HG03354 (cell line): Measurements from ENCODE around the gene GPR78.
"Not testable (repeated sequence)": the region's sequence is repeated elsewhere in the genome, so short reads cannot be mapped to it uniquely, and the experiment has no call there.

Experiments used
- ATAC-seq: cut with Tn5 transposase; IDR thresholded peaks from one replicate; pipeline ENCODE4 v1.9.1; 2021; ENCODE audit warnings: mild to moderate bottlenecking; ENCODE audit not compliant: unreplicated experiment, poor library complexity, severe bottlenecking

Gene GPR78

DNA sequence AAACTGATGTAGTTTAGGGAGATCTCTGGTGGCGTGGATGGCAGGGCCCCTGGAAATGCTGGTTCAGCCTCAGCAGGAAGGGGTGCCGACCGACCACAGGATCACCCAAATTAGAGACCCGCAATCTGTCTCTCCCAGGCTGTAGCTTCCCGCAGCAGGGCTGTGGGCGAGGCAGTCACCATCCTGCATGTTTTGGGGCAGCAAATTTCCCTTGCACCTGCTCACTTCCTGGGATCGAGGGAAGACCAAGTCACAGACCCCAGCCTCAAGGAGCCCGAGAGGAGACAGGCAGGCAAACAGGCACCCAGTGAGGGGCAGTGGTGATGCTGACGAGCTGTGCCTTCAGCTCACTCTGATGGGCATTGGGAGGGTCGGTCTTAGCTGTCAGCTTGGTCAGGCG is 21.2 kb upstream of the GPR78 start:
- ATAC-seq, result no peak

DNA sequence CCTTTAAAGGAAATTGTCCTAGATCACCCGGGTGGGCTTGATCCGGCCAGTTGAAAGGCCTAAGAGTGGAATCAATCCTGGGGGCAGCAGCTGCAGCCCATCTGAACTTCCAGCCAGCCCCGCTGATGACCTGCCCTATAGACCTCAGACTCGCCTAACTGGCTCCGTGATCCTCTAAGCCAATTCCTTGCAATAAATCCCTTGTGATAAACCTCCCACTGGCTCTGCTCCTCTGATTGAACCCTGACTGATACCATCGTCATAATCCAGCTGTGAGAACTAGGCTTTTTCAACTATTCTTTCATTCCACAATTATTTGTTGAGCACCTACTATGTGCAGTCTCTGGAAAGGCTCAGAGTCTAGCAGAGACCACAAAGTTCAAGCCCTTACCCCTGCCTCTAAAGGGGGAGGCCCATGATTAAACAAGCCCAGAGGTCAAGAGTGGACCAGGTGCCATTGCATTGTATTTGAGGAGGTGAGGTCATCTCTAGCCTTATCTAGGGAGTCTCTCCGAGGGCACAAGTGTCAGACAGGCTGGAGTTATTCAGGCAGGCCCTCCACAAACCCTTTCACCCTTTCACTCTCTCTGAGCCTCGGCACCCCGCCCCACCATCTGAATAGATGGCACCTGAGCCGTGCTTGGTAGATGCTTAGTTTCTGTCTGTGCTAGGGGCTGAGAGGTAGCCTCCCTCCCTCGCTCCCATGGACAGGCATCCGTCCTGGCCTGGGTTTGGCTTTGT is 20.5 kb upstream of the GPR78 start:
- ATAC-seq, result no peak

- ATAC-seq, result no peak
Observed at GRCh38 chr4:8560265-8561047, 19.7 kb upstream of the GPR78 start.

DNA sequence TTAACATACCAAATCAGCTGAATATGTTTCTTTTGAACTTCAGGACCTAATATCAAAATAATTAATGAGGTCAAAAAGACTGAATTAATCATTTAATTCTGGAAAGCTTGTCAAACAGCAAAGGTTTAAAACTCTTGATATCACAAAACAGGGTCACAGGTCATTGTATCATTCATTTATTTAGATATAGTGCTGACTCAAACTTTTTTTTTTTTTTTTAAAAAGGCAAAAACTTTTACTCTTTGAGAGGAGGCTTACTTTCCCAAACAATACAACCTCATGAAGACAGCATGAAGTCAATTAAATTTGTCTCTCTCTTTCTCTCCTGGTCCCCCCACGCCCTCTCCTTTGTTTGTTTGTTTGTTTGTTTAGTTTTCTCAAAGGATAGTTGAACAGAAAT is 15.6 kb upstream of the GPR78 start:
- no peak for ATAC-seq

DNA sequence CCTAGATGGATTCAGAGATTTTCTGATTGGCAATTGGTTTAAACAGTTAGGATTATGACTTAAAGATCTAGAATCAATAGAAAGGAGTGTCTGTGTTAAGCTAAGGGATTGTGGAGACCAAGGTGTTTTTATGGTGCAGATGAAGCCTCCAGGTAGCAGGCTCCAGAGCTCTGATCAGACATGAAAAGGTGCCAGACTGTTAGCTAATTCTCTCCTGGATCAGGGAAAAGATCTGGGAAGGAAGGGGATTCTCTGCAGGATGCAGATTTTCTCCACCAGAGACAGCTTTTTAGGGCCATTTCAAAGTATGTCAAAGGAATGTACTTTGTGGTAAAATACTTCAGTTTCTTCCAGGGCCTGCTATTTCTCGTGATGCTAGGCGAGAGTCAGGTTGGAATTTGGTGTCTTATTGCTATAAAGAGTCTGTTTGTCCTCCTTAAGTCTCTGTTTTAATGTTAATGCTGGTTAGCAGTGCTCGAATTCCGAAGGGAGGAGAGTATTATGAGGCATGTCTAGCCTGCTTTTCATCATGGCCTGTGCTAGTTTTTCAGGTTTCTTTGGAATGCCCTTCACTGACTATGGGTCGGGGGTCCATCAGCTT is 12.0 kb upstream of the GPR78 start:
- ATAC-seq, result no peak

DNA sequence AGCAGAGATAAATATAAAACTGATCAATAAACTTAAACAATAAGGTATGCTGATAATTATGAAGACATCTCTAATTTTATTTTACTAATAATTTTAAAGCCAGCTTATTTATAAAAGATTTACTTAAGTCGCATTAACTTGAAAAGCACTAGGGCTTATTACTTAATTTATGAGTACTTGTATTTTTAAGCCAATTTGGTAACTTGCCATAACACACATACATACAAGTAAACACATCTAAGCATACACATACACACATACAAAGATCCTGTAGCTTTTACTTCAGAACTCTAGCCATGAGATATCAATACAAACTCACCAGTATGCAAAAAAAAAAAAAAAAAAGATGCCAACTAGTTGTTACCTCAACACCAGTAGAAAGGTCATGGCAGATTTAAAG is 10.0 kb upstream of the GPR78 start:
- ATAC-seq, result no peak

DNA sequence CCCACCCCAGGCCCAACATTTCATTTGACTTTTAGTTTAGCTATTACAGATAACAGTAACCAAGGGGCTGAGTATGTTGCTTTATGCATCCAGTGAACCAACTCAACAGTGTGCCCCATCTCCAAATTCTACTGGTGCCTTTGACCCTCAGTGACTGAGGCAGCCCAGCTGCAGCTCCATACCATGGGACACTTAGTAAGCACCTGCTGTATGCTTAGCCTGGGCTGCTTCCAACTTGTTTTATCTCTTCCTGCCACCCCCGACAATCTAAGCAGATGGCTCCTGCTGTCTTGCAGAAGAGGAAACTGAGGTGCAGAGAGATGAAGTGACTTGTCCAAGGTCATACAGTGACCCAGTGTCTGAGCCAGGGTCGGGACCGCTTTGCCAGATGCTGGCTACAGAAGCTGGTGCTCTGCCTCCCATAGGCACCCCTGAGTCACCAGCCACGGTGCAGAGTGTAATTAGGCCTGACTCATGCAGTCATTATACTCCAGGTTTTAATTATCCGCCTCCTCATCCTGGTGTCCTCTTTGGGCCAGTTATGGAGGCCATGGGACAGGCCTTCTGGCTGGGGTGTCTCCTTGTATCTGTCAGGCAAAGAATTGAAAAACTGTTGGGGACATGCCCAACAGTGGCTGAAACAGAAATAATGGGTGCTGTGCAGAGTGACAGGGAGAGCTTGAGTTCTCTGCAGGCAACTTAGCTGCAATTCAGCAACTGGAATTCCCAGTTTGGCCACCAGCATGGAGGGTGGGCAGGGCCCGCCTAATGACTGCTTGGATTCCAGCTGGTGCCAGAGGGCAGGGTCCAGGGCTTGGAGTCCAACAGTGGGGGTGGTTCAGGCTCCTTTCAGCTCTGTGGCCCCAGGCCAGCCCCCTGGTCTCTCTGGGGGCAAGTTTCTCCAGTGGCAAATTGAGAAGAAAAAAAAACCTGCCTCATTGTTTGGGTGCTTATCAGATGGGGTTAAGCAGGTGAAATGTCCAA is 8.2 kb upstream of the GPR78 start:
- ATAC-seq, result no peak

DNA sequence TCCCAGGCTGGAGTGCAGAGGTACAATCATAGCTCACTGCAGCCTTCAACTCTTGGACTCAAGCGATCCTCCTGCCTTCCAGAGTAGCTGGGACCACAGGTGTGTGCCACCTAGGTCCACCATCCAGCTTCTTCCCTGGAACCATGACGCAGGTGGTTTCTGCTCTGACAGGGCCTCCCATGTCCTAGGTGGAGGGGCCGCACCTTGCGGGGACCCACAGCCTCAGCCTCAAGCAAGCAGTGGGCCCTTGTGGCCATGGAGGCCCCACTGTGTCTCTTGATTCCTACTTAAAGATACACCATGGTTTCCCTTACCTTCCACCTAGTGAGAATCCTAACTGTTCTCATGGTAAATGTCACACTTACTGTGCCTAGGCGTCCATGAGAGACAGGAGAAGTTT is 6.9 kb upstream of the GPR78 start:
- no peak for ATAC-seq

GRCh38 chr4:8574796-8575370 is 5.3 kb upstream of the GPR78 start:
- no peak for ATAC-seq

GRCh38 chr4:8575457-8575856 is 4.7 kb upstream of the GPR78 start:
- ATAC-seq, result no peak

DNA sequence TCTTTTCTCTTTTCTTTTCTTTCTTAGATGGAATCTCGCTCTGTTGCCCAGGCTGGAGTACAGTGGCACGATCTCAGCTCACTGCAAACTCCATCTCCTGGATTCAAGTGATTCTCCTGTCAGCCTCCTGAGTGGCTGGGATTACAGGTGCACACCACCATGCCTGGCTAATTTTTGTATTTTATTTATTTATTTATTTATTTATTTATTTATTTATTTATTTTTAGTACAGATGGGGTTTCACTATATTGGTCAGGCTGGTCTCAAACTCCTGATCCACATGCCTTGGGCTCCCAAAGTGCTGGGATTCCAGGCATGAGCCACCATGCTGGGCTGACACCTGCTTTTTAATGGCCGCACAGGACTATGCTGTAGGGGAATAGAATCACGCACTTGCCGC is 3.6 kb upstream of the GPR78 start:
- not testable (repeated sequence) for ATAC-seq

- no peak for ATAC-seq
Observed at GRCh38 chr4:8577046-8577445, 3.1 kb upstream of the GPR78 start.

DNA sequence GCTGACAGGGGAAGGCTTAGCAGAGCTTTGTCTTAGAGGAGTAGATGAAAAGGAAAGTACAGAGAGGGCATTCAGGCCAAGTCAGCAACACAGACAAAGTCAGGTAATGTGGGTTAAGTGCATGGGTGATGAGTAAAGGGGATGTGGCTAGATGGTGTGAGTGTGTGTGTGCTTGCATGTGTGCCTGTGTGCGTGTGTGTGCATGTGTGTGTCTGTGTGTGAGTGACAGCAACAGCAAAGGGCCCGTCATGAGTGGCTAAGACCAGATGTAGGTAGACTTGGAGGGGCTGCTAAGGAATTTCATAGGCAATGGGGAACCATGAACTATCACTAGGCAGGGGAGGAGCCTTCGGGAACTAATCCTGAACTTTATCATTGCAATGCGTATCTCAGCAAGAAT is 2.2 kb upstream of the GPR78 start:
- ATAC-seq, result no peak

- no peak for ATAC-seq
Observed at GRCh38 chr4:8578717-8579116, 1.5 kb upstream of the GPR78 start.

GRCh38 chr4:8579526-8580320 is 469 bp upstream of the GPR78 start:
- no peak for ATAC-seq

DNA sequence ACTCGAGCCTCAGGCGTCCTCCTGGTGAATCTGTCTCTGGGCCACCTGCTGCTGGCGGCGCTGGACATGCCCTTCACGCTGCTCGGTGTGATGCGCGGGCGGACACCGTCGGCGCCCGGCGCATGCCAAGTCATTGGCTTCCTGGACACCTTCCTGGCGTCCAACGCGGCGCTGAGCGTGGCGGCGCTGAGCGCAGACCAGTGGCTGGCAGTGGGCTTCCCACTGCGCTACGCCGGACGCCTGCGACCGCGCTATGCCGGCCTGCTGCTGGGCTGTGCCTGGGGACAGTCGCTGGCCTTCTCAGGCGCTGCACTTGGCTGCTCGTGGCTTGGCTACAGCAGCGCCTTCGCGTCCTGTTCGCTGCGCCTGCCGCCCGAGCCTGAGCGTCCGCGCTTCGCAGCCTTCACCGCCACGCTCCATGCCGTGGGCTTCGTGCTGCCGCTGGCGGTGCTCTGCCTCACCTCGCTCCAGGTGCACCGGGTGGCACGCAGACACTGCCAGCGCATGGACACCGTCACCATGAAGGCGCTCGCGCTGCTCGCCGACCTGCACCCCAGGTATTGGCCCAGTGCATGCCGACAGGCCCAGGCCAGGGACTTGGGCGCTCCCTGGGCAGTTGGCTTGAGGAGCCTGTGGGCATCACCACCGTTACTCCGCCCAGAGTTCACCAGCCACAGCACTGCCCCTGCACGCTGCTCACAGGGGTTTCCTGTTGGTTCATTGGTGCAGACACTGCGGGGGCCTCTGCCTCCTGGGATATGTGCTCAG is 1.1 kb downstream of the GPR78 start:
- ATAC-seq, result no peak

- ATAC-seq, result no peak
Observed at GRCh38 chr4:8582016-8582415, 1.8 kb downstream of the GPR78 start.

- ATAC-seq, result no peak
Observed at GRCh38 chr4:8582436-8582835, 2.2 kb downstream of the GPR78 start.
